Osteoblast (primary cell): Measurements from ENCODE around the gene CAMK2B. TPM values are rescaled to one million over a fixed set of nuclear protein-coding genes. Genes with fewer than 3 reads are reported as not detected.
A peak's percentile ranks its signal among the peaks of the same experiment; 100 is the strongest.

Experiments
- DNase-seq: peaks from one replicate; pipeline ENCODE4 v3.0.0; 2011; ENCODE audit warnings: low spot score, mixed read lengths; ENCODE audit not compliant: insufficient read length; ENCODE audit errors: missing footprints
- H2AFZ ChIP-seq: 2 replicates; pipeline ENCODE4 v1.6.0; 2011; ENCODE audit warnings: mild to moderate bottlenecking, low read length
- H3K27ac ChIP-seq: 2 replicates; pipeline ENCODE4 v1.5.1; 2011; ENCODE audit warnings: mild to moderate bottlenecking, low read depth, low read length, moderate library complexity
- H3K27me3 ChIP-seq: 2 replicates; pipeline ENCODE4 v1.6.0; 2012; ENCODE audit warnings: mild to moderate bottlenecking, control low read depth, inconsistent platforms, low read length, moderate library complexity; ENCODE audit not compliant: insufficient read depth
- H3K36me3 ChIP-seq: 2 replicates; pipeline ENCODE4 v1.5.1; 2011; ENCODE audit warnings: mild to moderate bottlenecking, low read length, control low read depth, moderate library complexity; ENCODE audit not compliant: insufficient read depth
- H3K4me1 ChIP-seq: 2 replicates; pipeline ENCODE4 v1.5.1; 2011; ENCODE audit warnings: mild to moderate bottlenecking, low read length, control low read depth, moderate library complexity; ENCODE audit not compliant: insufficient read depth
- H3K4me2 ChIP-seq: 2 replicates; pipeline ENCODE4 v1.6.0; 2011; ENCODE audit warnings: mild to moderate bottlenecking, low read length; ENCODE audit not compliant: insufficient read depth
- H3K4me3 ChIP-seq: fragments of 200-600 bp; sonication (generic); 3 replicates; pipeline ENCODE4 v1.5.1; 2012; ENCODE audit warnings: mild to moderate bottlenecking, low read length, inconsistent platforms; ENCODE audit not compliant: insufficient read depth
- H3K79me2 ChIP-seq: 2 replicates; pipeline ENCODE4 v1.6.0; 2012; ENCODE audit warnings: mild to moderate bottlenecking, low read length, control low read depth, inconsistent platforms; ENCODE audit not compliant: insufficient read depth
- H3K9me3 ChIP-seq: 2 replicates; pipeline ENCODE4 v1.5.1; 2011; ENCODE audit warnings: low read depth, low read length, control low read depth
- H4K20me1 ChIP-seq: 2 replicates; pipeline ENCODE4 v1.6.0; 2012; ENCODE audit warnings: mild to moderate bottlenecking, low read length, control low read depth; ENCODE audit not compliant: insufficient read depth
- CTCF ChIP-seq: IDR thresholded peaks from 2 replicates; pipeline ENCODE4 v1.5.1; 2011; ENCODE audit warnings: mild to moderate bottlenecking, low read depth, low read length, moderate library complexity; ENCODE audit errors: extremely low read depth
- total RNA-seq: library from RNA; depleted of rRNA; stranded (reverse); fragments of >200 nt; gene quantifications from 2 replicates; pipeline ENCODE4 v1.2.3, GENCODE V29; 2012

The CAMK2B gene
- total RNA-seq, 1 donor: not detected

- H3K27ac ChIP-seq: no peak overlapping the region
- no peak overlapping the region for H2AFZ ChIP-seq
- no peaks in the 10 kb centered on the region for H3K27me3 ChIP-seq
- no peaks in the 10 kb centered on the region for H3K79me2 ChIP-seq
- H3K4me3 ChIP-seq: no peak overlapping the region
- H4K20me1 ChIP-seq: no peaks in the 10 kb centered on the region
- H3K9me3 ChIP-seq: no peaks in the 10 kb centered on the region
- no peak for TF ChIP-seq CTCF
- H3K36me3 ChIP-seq: no peaks in the 10 kb centered on the region
- H3K4me1 ChIP-seq: no peaks in the 10 kb centered on the region
- H3K4me2 ChIP-seq: no peak overlapping the region
- DNase-seq: peak; percentile 72
Observed at GRCh38 chr7:44247868-44248651, 77.3 kb downstream of the CAMK2B start.

DNA sequence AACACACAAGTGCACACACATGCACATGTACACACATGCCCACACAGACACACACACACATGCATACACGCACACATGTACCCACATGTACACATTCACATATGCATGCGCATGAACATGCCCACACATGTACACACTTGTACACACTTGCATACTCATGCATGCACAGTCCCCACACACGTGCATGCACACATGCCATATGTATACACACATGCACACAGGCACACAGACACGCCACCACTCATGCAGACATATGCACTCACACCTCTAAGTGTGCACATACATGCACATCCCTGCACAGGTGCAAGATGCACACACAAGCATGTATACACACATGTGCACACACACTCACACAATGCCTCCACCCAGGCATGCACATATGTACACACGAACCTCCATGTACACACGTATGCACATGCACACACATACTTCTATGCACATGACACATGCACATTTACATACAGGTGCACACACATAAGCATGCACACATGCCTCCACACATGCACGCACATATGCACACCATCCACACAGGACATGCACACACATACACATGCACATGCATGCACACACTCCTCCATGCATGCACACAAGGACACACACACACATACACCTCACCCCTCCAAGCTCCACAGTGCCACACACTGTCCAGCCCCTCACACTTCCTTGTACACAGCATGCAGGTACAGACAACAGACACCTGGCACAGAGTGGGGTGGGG lies 78.8 kb downstream of the CAMK2B start:
- Histone ChIP-seq H3K36me3 (no peaks in the 10 kb centered on the region), H4K20me1 (no peaks in the 10 kb centered on the region), H3K4me3 (no peak overlapping the region), H3K27ac (no peak overlapping the region), H3K9me3 (no peaks in the 10 kb centered on the region), H3K4me2 (no peak overlapping the region), H2AFZ (no peak overlapping the region), H3K27me3 (no peaks in the 10 kb centered on the region), H3K4me1 (no peaks in the 10 kb centered on the region), H3K79me2 (no peaks in the 10 kb centered on the region)
- DNase-seq: no peak
- no peak for TF ChIP-seq CTCF

DNA sequence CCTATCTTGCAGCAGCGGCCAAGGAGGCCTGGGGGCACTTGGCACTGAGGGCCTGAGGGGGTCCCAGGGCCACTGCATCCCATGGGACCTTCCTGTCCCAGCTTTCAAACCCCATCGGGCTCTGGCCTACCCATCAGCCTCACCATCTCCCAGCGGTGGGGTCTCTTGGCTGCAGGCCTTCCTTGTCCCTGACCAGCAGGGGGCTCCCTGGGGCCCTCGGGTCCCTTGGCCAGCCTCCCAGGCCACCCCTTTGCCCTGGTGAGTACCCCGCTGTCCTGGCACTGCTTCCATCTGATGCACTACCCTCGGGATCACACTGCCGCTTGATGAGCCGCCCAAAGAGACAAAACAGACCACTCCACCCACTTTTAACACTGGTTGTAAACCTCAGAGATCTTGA lies 81.1 kb downstream of the CAMK2B start:
- H2AFZ ChIP-seq: no peak overlapping the region
- no peak for DNase-seq
- H3K27me3 ChIP-seq: no peaks in the 10 kb centered on the region
- H3K36me3 ChIP-seq: no peaks in the 10 kb centered on the region
- TF ChIP-seq CTCF: peak; percentile 43
- no peak overlapping the region for H3K4me3 ChIP-seq
- no peaks in the 10 kb centered on the region for H3K9me3 ChIP-seq
- H3K4me2 ChIP-seq: no peak overlapping the region
- no peaks in the 10 kb centered on the region for H3K4me1 ChIP-seq
- H4K20me1 ChIP-seq: no peaks in the 10 kb centered on the region
- H3K79me2 ChIP-seq: no peaks in the 10 kb centered on the region
- no peak overlapping the region for H3K27ac ChIP-seq

DNA sequence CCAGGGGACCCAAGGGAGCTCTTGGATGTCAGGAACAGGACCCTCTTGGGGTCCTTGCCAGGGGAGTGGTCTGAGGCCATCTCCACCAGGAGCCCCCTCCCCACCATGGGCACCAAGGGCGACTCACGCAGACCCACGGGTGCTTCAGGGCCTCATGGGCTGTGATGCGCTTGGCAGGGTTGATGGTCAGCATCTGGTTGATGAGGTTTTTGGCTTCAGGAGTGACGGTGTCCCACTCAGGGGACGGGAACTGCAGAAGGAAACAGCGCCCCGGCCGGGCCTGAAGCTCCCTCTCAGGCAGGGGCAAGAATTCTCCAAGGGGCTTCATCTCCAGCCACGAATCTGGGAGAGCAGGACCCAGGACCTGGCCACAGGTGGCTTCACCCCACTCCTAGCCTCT lies 83.3 kb downstream of the CAMK2B start:
- Histone ChIP-seq H2AFZ (no peak overlapping the region), H3K36me3 (no peaks in the 10 kb centered on the region), H3K79me2 (no peaks in the 10 kb centered on the region), H3K27ac (no peak overlapping the region), H3K4me2 (no peak overlapping the region), H3K4me3 (no peak overlapping the region), H4K20me1 (no peaks in the 10 kb centered on the region), H3K4me1 (no peaks in the 10 kb centered on the region), H3K27me3 (no peaks in the 10 kb centered on the region), H3K9me3 (no peaks in the 10 kb centered on the region)
- TF ChIP-seq CTCF: no peak
- no peak for DNase-seq
